Epithelial cell of esophagus (primary cell): Measurements from ENCODE around the gene PLEKHA3.

Experiments
- DNase-seq: peaks from one replicate; pipeline ENCODE4 v3.0.0; 2010; ENCODE audit warnings: low read depth
- H3K4me3 ChIP-seq: 2 replicates; pipeline ENCODE4 v1.5.1; 2011; ENCODE audit warnings: mild to moderate bottlenecking, low read length, control low read depth
- TF ChIP-seq, protein P1 (sequence below): IDR thresholded peaks from 2 replicates; pipeline ENCODE4 v1.5.1; 2011; ENCODE audit warnings: low read depth, mild to moderate bottlenecking, low read length, control low read depth, inconsistent platforms; ENCODE audit not compliant: insufficient read depth; ENCODE audit errors: missing control alignments

PLEKHA3 gene

GRCh38 chr2:178473373-178473772, 6.9 kb upstream of the PLEKHA3 start:
- TF ChIP-seq, protein P1, sequence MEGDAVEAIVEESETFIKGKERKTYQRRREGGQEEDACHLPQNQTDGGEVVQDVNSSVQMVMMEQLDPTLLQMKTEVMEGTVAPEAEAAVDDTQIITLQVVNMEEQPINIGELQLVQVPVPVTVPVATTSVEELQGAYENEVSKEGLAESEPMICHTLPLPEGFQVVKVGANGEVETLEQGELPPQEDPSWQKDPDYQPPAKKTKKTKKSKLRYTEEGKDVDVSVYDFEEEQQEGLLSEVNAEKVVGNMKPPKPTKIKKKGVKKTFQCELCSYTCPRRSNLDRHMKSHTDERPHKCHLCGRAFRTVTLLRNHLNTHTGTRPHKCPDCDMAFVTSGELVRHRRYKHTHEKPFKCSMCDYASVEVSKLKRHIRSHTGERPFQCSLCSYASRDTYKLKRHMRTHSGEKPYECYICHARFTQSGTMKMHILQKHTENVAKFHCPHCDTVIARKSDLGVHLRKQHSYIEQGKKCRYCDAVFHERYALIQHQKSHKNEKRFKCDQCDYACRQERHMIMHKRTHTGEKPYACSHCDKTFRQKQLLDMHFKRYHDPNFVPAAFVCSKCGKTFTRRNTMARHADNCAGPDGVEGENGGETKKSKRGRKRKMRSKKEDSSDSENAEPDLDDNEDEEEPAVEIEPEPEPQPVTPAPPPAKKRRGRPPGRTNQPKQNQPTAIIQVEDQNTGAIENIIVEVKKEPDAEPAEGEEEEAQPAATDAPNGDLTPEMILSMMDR = no peak
- H3K4me3 ChIP-seq = no peak overlapping the region
- DNase-seq = no peak

DNA sequence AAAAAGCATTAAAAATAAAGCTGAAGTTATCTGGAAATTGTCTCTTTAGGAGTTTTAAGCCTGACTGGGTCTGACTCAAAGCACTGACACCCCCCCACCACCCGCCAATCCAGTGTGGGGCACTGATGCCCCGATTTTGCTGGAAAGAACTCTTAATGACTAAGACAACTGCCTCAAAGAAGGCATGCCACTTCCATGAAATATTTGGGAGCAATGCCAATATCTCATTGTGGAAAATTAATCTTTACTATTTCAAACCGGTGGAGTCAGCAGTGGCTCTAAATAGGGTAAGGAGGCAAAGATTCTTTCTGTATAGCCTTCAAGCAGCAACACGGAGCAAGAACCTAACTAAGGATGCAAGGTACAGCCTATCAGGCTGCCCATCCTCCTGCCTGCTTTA, 6.3 kb upstream of the PLEKHA3 start:
- DNase-seq = peak; percentile 14
- TF ChIP-seq, protein P1 = no peak
- H3K4me3 ChIP-seq = no peak overlapping the region

DNA sequence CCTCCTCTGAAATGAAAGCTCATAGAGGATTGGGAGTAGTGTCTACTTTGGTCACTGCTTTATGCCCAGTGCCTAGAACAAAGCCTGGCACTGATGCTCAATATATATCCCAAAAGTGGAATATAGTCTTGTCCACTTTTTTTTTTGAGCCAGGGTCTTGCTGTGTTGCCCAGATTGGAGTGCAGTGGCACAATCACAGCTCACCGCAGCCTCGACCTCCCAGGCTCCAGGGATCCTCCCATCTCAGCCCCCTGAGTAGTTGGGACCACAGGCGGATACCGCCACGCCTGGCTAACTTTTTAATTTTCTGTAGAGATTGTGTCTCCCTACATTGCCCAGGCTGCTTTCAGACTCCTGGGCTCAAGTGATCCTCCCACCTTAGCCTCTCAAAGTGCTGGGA, 5.7 kb upstream of the PLEKHA3 start:
- no peak overlapping the region for H3K4me3 ChIP-seq
- TF ChIP-seq, protein P1 = no peak
- DNase-seq = no peak

GRCh38 chr2:178476477-178476876, 3.8 kb upstream of the PLEKHA3 start:
- no peak for DNase-seq
- TF ChIP-seq, protein P1 = no peak

GRCh38 chr2:178477443-178478129, 2.7 kb upstream of the PLEKHA3 start:
- DNase-seq = no peak
- peak overlapping the region; percentile 98 for H3K4me3 ChIP-seq
- TF ChIP-seq, protein P1 = no peak

More at GRCh38 chr2:178476477-178476876, 3.8 kb upstream of the PLEKHA3 start:
- no peak overlapping the region for H3K4me3 ChIP-seq

GRCh38 chr2:178478130-178478438, 2.2 kb upstream of the PLEKHA3 start:
- H3K4me3 ChIP-seq = peak overlapping the region; percentile 98
- DNase-seq = peak; percentile 15
- TF ChIP-seq, protein P1 = no peak

DNA sequence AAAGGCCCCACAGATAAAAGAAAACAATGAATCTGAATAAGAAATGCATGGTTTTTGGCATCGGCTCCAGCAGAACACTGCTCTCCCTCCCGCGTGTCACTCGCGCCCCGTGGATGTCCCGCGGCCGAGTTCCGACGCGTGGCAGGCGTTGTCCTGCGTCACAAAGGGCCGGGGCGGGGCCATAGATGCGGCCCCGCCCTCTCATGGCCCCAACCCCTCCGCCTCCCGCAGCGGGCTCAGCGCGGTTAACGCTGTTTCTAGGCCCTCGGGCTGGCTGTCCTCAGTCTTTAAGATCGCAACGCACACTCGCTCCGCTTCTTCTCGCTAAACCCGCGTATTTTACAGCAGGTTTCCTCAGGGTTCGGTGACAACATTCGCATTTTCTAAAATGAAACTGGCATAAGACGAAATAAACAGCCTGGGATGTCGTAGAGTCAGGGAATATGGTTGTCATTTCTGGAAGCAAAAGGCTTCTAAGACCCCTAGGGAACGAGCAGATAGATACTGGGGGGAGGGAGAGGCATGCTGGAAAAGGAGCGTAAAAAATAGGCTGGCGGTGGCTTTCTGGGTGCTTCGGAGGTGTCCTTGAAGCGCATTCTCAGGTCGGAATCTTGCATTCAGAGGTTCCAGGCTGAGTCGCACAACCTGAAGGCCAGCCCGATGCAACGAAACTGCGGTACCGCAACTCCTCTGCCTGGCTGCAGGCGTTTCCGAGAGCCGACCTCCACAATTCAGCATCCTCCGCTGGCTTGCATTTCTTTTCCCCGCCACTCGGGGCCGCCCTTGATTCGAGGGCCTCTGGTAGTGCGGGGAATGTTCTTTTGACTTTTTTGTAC, 1.6 kb upstream of the PLEKHA3 start, which contains the start of gene FKBP7:
Gene FKBP7 (minus strand): TSS at position 162 of the 836 bp plus-strand sequence. CDS start 101 bp downstream, at position 61.
- peak; percentile 76 for DNase-seq

More for the DNA sequence above, 1.6 kb upstream of the PLEKHA3 start, which contains the start of gene FKBP7:
- TF ChIP-seq, protein P1 = peak; percentile 74
- peak within 1 kb of the TSS; percentile 98 for H3K4me3 ChIP-seq
